A549 treated with Mapracorat at 1 μM for 4 hours (cell line): ENCODE data around the gene S100PBP. TPM values are rescaled to one million over a fixed set of nuclear protein-coding genes. Genes with fewer than 3 reads are reported as not detected.

Experiments used
- total RNA-seq: library from RNA; stranded (reverse); fragments of 200-300 nt; extraction: Qiagen RNA extraction; gene quantifications from 5 replicates; pipeline ENCODE4 v1.2.3, GENCODE V29; 2022

Gene S100PBP
- total RNA-seq, result 10.4 to 16.3 TPM (median 14.6 TPM) in 5 replicates

DNA sequence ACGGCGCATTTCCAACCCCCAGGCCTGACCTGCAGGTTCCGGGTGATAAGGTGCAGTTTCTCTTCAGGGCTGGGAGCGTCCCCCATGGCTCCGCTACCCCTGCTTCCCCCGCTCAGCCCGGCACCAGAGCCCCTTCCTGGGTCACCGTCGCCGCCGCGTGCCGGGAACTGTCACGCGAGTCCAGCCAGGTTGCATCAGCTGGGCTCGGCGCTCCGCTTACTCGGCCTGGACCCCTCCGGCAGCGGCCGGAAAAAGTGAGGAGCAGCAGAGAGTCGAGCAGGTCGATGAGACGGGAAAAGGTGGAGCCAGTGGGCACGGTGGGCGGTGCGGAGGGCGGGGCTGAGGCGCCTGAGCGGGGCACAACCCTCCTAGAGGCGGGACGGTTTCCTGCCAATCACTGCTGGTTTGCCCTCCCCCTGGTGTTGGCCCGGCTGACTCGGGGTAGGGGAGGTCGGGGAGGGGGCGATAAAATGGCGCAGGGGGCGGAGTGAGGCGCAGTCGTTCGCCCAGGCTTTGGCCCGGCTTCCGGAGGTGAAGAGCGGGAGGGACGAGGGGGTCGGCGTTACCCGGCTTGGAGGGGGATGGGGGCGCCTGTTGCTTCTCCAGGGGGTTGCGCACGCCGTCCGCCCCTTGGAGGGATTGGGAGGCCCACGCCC lies at the start of gene S100PBP, which contains the start of gene YARS1:
TSS of gene S100PBP (plus strand) at position 495 of the 656 bp plus-strand sequence. CDS start 8,447 bp downstream, outside the sequence.
TSS of gene YARS1 (minus strand) at position 200 of the 656 bp plus-strand sequence. CDS start at position 86, 114 bp downstream.

DNA sequence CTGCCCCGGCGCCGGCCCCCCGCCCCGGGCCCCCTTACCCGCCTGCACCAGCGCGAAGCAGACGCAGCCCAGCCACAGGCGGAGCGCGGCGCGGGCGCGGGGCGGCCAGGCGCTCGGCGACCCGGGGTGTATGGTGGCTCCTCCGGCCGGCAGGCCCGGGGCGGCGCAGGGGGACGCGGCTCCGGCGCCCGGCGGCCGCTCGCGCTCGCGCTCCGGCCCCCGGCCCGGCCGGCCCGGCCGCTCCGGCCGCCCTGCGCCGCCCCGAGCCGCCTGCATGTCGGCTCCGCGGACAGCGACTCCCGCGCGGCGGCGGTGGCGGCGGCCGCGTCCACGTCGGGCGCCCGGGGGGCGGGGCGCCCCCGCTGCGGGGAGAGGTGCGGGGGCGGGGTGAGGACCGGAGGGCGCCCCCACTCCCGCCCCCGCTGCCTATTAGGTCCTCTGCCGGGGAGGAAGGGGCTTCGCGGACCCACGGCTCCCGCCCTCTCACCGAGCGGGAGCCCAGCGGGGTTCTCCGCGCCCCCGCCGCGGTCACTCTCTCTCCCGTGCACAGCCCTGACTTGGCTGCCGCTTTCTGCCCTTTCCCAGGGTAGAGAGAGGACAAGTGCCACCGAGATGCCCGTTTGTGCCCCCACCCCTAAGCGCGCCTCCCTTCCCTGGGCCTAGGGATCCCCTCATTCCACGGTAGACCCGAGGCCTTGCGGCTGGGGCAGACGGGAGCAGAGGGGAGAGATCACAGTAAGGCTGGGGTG lies 53.3 kb downstream of the S100PBP start, which contains the start of gene FNDC5:
TSS of gene FNDC5 (minus strand) at position 298 of the 749 bp plus-strand sequence.

DNA sequence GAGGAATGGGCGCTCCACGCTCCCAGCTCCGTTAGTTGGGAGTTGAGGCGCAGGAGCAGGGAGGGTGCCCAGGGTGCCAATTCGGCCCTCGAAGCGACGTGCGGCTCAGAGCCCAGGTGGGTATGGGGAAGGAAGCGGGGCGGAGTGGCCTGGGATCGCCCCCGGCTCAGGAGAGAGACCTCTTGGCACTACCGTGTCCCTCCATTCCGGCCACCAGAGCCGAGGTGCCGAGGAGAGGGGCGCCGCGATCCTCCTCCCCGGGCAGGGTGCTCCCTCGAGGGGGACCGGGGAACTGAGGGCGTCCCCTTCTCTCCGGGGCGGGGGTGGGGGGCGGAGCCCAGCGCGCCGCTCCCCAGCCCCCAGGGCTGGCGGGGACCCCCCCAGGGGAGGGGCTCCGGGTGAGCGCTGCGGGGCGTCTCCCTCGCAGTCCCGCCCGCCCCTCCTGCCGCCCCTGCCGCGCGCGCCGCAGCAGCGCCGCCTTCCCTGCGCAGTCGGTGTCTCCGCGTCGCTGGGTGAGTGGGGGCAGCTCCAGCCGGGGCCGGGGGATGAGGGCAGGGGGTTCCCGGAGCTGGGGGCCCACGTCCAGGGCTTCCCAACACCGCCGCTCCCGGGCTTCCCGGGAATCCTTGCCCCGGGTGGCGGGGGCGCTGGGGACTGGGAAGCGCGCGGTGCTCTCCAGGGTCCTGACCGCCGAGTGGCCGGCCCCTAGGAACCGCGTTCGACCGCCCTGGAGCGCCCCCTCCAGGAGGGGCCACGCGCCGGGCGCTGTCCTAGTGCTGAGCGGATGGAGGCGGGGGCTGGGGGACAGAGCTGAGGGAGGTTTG lies 68.8 kb downstream of the S100PBP start, which contains the start of gene HPCA:
TSS of gene HPCA (plus strand) at position 488 of the 824 bp plus-strand sequence. CDS start 2,408 bp downstream, outside the sequence.

DNA sequence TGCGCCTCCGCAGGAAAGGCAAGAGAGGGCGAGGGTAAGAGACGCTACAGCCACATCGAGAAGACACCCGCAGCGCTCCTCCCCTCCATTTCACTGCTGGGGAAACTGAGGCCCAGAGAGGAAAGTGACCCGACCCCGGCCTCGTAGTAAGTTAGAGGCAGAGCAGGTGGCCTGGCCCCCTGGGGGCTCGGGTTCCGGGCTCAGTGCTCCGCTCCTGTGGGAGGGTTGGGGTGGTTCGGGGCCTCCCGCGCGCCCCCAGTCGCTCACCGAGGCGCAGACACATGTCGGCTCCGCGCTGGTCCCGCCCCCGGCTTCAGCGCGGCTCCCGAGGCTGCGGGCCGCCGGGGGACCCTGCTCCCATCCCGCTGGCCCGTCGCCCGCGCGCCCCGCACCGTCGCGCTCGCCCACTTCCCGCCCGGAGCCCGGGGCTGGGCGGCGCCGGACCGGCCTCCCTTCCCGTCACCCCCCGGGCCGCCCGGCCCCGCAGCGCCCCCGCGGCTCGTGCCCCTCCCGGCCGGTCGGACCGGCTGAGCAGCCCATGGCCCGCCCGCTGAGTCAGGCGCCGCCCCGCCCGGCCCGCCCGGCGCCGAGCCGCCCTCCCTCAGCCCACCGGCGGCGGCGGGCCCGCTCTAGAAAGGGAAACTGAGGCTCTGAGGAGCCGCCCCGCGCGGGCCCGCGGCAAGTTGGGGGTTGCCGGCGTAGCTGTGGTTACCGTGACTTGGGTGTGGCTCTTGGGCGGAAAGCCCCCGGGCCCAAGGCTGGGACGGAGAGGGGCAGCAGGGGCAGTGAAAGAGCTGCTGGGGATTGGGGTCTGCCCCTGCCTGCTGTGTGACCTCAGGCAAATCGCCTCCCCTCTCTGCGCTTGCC lies 83.7 kb downstream of the S100PBP start, which contains the start of gene TMEM54:
TSS of gene TMEM54 (minus strand) at position 434 of the 867 bp plus-strand sequence. CDS start at position 283, 151 bp downstream.

Other genes starting within 250 kb of the S100PBP start
- 35.0 to 55.6 TPM (median 37.1 TPM) in 5 replicates for gene ZBTB8OS, start 167.1 kb upstream of the S100PBP start, total RNA-seq
- gene RBBP4, start 166.4 kb upstream of the S100PBP start, total RNA-seq, result 66.7 to 82.1 TPM (median 76.6 TPM) in 5 replicates
- 10.7 to 15.2 TPM (median 14.5 TPM) in 5 replicates for gene SYNC, start 114.9 kb upstream of the S100PBP start, total RNA-seq
- gene YARS1, start 295 bp upstream of the S100PBP start, total RNA-seq, result 57.3 to 81.4 TPM (median 60.4 TPM) in 5 replicates
- gene FNDC5, start 53.3 kb downstream of the S100PBP start, total RNA-seq, result 0.17 to 0.80 TPM (median 0.30 TPM) in 5 replicates
- 0.21 to 0.53 TPM (median 0.51 TPM) in 4 of 5 replicates, not detected in the other for gene HPCA, start 68.8 kb downstream of the S100PBP start, total RNA-seq
- gene TMEM54, start 83.7 kb downstream of the S100PBP start, total RNA-seq, result 27.5 to 44.3 TPM (median 42.9 TPM) in 5 replicates
- 18.9 to 20.1 TPM (median 19.4 TPM) in 5 replicates for gene RNF19B, start 147.2 kb downstream of the S100PBP start, total RNA-seq
- gene AK2, start 219.2 kb downstream of the S100PBP start, total RNA-seq, result 145 to 161 TPM (median 149 TPM) in 5 replicates